Stimulated activated CD4-positive, alpha-beta T cell treated with anti-CD3 and anti-CD28 coated beads, Interleukin-2, amount 100 ng/mL, for 24 hours (primary cell): ENCODE results near the gene LIAS.
"Not testable (repeated sequence)": the region's sequence is repeated elsewhere in the genome, so short reads cannot be mapped to it uniquely, and the experiment has no call there.

ENCODE experiments used
- DNase-seq, 2 donors: peaks; one replicate each; pipeline ENCODE4 v3.0.0-alpha.2; 2020

LIAS gene

GRCh38 chr4:39453738-39454137 is 5.1 kb upstream of the LIAS start:
- no peak for DNase-seq

- DNase-seq = no peak
Measured at GRCh38 chr4:39455486-39455885, 3.4 kb upstream of the LIAS start.

GRCh38 chr4:39456946-39457763 is 1.7 kb upstream of the LIAS start:
- no peak for DNase-seq

- not testable (repeated sequence) for DNase-seq
Measured at GRCh38 chr4:39458161-39458504, 723 bp upstream of the LIAS start.

GRCh38 chr4:39464886-39465501 is 6.1 kb downstream of the LIAS start:
- no peak for DNase-seq

- no peak for DNase-seq
Measured at GRCh38 chr4:39466747-39467146, 7.9 kb downstream of the LIAS start.

- no peak for DNase-seq
Measured at GRCh38 chr4:39467464-39467863, 8.6 kb downstream of the LIAS start.

- no peak for DNase-seq
Measured at GRCh38 chr4:39469429-39470077, 10.7 kb downstream of the LIAS start.

GRCh38 chr4:39470402-39470801 is 11.5 kb downstream of the LIAS start:
- no peak for DNase-seq

GRCh38 chr4:39472396-39472795 is 13.5 kb downstream of the LIAS start:
- DNase-seq = no peak

- no peak for DNase-seq
Measured at GRCh38 chr4:39476187-39476895, 17.5 kb downstream of the LIAS start.

- no peak for DNase-seq
Measured at GRCh38 chr4:39480251-39480650, 21.4 kb downstream of the LIAS start.

GRCh38 chr4:39480902-39481695 is 22.2 kb downstream of the LIAS start:
- no peak for DNase-seq

GRCh38 chr4:39484582-39485272 is 25.9 kb downstream of the LIAS start:
- DNase-seq = no peak

GRCh38 chr4:39486221-39486804 is 27.5 kb downstream of the LIAS start:
- no peak for DNase-seq

- DNase-seq = no peak
Measured at GRCh38 chr4:39490322-39490721, 31.5 kb downstream of the LIAS start.

GRCh38 chr4:39494354-39494753 is 35.5 kb downstream of the LIAS start:
- no peak for DNase-seq

GRCh38 chr4:39495446-39496213 is 36.8 kb downstream of the LIAS start:
- no peak for DNase-seq

GRCh38 chr4:39497909-39498726 is 39.3 kb downstream of the LIAS start:
- no peak for DNase-seq

- DNase-seq = no peak
Measured at GRCh38 chr4:39498727-39499020, 39.8 kb downstream of the LIAS start.
